ENCODE data around the gene VPS8.

The VPS8 gene, protein sequence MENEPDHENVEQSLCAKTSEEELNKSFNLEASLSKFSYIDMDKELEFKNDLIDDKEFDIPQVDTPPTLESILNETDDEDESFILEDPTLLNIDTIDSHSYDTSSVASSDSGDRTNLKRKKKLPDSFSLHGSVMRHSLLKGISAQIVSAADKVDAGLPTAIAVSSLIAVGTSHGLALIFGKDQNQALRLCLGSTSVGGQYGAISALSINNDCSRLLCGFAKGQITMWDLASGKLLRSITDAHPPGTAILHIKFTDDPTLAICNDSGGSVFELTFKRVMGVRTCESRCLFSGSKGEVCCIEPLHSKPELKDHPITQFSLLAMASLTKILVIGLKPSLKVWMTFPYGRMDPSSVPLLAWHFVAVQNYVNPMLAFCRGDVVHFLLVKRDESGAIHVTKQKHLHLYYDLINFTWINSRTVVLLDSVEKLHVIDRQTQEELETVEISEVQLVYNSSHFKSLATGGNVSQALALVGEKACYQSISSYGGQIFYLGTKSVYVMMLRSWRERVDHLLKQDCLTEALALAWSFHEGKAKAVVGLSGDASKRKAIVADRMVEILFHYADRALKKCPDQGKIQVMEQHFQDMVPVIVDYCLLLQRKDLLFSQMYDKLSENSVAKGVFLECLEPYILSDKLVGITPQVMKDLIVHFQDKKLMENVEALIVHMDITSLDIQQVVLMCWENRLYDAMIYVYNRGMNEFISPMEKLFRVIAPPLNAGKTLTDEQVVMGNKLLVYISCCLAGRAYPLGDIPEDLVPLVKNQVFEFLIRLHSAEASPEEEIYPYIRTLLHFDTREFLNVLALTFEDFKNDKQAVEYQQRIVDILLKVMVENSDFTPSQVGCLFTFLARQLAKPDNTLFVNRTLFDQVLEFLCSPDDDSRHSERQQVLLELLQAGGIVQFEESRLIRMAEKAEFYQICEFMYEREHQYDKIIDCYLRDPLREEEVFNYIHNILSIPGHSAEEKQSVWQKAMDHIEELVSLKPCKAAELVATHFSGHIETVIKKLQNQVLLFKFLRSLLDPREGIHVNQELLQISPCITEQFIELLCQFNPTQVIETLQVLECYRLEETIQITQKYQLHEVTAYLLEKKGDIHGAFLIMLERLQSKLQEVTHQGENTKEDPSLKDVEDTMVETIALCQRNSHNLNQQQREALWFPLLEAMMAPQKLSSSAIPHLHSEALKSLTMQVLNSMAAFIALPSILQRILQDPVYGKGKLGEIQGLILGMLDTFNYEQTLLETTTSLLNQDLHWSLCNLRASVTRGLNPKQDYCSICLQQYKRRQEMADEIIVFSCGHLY (N-terminal part only)

DNA sequence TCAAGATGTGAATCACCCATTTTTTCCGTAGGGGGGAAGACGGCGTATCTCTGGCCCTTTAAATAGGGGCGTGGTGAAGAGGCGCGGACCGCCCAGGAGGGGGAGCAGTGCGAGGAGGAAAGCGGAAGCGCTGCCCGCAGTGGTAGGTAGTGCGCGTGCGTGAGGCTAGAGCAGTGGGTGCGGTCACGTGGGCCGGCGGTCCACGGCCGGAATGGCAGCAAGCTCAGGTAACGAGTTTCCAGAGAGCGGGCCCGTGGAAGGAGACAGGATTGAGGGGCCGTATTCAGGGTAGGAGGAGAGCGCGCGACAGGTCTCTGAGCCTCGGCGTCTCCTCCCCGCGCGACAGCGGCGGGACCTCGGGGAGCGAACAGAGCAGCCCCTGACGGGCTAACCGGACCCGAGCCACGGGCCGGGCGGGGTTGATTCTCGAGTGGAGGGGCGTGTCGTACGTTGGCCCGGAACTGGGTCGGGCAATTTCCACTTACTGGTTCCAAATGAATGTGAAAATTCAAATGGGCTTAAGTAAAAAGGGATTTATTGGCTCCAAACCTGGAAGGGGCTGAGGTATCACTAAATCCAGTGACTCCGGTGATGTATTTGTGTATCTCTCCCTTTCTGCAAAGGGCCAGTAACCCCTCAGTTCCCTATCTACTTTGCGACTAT is at the start of gene VPS8:
VPS8 (plus strand) TSS at position 168 of the 663 bp plus-strand sequence. CDS start 12,467 bp downstream, outside the sequence.
- DNase-seq, result peak; percentile 38 to 96 (median 91)

DNA sequence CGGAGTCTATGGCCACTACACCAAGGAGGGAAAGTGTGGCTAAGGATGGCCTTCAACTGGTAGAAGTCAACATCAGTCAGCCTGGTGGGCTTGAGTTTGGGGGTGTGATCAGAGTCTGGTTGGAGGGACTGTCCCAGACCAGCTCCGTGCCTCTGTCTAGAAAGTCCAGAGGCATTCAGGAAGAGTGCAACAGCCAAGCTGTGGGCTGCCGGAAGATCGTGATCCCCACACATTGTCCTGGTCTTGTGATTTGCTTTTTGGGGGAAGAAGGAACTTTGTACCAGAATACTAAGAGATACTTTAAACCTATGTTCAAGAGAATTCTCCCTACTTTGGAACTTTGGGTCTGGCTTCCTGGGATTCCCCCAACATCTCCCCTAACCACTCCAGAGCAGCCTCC is 47.8 kb upstream of the VPS8 start:
- DNase-seq, result no peak

DNA sequence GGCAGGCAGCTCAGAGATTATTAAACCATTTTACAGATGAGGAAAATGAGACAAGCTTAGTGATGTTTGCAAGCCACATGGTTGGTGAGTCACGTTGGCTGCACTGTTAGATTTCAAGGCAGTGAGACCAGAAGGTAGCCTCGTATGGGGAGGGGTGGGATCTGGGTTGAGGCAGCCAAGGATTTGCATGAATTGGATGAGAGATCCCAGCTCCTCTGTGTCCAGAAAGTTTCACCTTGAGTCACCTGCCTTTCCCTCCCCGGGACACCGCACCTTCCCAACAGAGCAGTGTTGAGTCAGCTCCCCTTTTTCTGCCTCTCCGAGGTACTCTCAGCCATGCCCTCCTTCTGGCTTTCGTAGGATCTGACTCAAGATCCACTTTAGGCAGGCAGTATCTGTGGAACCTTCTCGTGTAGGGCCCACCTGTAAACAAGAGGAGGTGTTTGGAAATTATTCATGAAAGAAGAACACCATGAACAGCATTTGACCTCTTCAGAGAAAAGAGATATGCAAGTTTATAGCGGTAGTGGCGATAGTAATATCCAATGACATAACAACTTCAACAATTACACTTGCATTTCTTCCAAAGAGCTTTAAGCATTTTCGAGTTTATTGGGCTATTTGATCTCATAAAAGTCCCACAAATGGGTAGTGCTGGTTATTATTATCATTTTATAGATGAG is 46.8 kb upstream of the VPS8 start:
- DNase-seq, result no peak

DNA sequence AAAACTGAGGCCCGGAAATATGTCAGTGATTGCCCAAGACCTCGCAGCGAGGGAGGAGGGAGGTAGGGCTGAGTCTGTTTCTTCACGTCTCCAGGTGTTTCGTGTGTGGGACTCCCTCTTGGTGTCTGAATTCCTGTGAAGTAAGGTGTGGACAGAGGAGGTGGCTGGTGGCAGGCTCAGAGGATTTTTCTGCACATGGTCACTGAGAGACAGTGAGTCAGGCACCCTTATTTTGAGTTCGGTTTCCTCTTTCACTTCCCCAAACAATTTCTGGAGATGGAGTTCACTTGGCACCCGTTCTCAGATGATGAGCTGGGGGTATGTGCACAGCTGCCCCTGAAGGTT is 46.3 kb upstream of the VPS8 start:
- peak in 2 of 56 donors; percentile 15 to 16 for DNase-seq

DNA sequence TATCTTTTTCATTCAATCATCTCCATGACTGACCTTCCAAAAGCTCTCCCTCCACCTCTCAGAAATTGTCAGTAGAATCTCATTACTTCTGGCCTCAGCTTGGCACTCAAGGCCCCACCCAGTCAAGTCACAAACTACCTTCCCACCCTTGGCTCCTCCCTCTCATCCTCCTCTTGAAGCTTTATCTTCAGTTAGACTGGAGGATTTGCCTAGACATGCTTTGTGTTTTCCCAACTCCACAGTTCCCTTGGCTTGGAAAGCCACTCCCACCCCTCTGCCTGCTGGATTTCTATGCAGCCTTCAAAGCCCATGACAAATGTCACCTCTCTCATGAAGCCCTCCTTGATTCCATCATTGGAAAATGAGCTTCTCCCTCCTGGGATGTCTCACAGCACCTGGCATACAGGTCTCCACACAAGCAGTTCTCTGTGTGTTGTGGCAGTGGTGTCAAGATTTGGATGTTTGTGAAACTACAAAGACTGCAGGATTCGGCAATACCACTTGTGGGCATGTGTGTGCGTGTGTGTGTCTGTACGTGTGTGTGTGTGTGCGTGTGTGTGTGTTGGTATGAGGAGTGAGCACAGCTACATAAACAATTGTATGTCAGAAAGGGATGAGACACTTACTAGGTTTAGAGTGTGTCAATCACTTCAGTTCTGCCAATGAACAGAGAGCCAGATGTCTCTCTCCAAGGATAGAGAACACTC is 45.3 kb upstream of the VPS8 start:
- DNase-seq, result no peak

DNA sequence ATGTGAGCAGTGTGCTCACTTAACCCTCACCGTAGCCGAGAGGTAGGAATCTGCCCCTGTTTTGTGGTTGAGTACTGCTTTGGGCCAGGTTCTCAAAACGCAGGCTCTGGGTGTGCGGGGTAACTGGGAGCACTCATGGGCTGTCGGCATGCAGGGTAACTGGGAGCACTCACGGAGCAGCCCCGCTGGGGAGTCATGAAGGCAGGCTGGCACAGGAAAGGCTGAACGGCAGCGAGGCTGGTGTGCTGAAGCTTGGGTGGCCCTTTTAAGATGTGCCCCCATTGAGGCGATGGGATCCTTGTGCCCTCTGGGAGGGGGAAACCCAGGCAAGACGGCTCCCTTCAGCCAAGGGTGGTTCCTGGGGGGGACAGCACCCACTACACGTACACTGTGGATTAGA is 44.6 kb upstream of the VPS8 start:
- no peak for DNase-seq

DNA sequence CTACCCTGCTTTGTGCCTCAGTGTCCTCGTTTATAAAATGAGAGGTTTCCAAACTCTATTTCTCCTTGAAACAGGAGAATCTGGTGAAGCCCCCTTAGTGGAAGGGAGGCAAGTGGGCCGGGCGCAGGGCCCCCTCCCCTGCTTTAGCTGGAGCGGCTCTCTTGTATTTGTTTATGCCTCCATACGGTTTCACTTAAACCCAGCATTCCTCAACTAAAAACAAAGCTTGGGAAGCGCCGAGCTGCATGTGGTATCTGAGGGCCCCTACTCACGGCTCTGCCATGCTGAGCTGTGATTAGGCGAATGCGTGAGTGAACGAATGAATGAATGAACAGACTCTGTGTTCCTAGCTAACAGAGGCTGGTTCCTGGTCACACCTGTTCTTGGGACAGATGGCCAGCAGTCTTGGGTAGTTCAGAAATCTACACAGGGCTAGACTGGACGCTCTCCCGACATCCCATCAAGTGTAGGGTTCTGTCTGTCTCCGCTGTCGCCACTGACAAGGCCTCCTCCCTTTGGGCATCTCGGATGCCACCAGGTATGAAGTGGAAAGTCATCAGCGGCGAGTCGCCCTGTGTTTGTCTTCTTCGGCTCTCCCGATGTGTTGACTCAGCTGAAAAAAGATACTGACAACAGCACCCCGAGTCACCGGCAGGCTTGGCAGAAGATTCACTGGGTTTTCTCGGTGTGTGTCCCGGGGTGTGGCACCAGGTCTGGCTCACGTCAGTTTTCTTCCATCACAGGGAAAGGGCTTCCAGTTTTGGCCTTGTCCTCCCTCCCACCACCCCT is 42.4 kb upstream of the VPS8 start:
- no peak for DNase-seq

DNA sequence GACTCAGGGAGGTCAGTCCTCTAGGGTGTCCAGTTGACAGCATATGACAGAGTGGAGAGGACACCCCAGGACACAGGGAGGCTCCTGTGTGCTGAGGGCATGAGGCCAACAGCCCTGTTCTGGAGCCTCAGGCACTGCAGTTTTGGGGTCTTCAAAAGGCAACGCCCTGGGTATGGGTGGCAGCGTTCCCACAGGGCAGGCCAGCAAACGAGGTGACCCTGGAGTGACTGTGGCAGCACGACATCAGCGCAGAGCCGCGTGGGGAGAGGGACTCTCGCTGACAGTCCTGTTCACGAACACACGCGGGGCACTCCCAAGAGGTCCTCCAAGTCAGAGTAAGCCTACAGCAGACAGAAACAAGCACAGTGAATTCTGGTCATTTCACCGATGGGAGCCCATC is 41.4 kb upstream of the VPS8 start:
- no peak for DNase-seq

DNA sequence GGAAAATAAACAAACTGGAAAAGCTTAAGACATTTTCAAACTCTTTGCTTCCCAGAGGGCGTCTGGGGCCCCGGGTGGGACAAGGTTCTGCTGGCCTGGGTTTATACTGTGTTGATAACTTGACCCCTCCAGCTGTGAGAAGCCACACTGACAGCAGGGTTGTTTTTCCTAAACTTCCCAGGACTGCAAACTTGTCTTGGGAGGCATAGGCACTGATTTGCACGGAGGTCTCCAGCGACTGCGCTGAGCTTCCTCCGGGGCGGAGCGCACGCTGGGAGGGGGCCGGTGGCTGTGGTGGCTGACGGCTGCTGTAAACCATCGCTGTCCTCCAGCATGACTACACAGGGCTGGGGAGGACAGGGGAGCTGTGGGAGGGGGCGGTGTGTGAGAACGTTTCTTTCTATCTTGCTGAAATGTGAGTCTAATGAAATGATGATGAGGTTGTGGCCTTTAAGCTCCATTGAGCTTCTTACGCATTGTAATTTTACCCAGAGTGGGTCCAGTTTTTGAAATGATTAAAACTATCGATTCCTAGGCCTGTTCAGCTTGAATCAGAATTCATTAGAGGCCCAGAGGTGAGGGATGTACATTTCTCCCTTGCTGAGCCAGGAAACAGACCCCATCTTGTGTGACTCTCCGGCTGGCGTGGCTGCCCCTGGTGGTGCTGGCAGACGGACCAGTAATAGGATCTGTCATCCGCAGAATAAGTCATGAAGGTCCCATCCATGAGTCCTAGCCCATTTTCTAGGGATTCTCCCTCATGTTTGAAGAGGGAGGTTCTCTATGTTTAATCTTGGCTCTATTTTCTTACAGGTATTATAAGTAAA is 40.5 kb upstream of the VPS8 start:
- no peak for DNase-seq

DNA sequence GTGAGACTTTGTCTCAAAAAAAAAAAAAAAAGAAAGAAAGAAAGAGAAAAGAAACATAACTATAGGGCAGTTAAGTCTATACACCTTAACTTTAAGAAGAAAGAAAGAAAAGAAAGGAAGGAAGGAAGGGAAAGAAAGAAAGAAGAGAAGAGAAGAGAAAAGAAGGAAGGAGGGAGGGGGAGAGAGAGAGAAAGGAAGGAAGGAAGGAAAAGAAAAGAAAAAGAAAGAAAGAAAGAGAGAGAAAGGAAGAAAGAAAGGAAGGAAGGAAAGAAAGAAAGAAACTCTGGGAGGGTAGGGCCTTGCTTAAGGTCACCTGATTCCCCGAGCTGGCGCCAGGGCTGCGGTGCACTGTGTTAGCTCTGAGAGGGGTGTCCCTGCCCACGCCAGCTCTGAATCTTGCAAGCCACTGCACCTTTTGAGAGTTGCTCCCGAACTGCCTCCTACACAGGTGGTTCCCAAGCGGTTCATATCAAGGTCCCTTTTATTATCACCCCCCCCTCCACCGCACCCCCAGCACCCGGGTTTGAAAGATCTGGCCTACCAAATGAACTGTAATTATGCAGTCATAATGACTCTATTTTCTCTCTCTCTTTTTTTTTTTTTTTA is 39.2 kb upstream of the VPS8 start:
- no peak for DNase-seq

DNA sequence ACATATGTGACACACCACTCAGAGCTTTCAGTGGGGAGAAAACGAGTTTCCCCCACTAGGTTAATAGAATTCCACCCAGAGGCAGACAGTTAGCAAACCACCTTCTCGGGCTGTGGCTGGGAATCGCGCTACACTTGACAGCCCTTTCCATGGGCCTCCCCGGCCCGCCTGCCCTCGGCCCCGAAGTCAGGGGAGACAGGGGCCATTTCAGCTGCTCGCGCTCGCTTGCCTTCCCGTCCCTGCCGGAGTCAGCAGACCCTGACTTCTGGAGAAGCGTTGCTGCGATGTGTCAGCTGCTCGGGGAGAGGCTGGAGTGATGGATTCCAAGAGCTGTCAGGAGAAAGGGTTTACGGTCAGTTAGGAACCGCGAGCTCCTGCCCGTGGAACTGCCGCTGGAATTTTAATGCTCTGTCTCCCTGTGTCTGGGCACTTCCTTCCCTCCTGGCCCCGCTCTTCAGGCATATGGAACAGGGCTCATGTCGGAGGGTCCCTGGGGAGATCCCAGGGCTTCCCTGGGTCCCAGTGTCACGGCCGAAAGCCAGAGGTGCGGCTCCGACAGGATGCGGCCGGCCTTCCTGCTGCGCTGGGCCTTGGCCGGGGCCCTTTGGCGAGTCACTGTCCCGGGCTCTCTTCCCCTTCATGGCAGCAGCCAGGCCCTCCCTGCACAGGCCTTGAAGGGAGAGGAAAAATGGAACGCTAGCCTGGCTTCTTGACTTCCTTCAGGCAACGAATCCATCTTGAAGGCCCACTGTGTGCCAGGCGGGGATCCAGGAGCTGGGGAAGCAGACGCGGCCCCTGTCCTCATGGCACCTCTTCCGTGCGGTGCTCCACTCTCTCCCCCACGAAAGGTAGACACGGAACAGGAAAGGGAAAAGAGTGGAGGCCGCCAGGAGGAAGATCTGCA is 38.4 kb upstream of the VPS8 start:
- DNase-seq, result no peak

DNA sequence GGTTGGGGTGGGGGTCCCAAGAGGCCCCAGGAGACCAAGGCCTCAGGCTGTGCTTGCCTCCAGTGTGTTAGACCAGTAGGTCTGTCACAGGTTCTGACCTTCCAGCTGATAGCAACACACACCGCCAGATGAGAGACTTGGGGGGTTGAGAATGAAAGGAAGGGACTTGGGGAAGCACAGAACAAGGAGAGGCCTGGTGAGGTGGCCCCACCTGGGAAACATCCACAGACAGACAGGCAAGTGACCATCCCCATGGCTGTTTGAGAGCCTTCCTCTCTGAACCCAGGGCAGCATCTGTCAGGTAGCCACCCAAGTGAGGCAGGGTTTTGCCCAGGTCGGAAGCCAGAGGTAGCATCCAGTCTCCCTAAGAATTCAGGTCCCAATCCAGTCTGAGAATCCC is 35.0 kb upstream of the VPS8 start:
- no peak for DNase-seq

DNA sequence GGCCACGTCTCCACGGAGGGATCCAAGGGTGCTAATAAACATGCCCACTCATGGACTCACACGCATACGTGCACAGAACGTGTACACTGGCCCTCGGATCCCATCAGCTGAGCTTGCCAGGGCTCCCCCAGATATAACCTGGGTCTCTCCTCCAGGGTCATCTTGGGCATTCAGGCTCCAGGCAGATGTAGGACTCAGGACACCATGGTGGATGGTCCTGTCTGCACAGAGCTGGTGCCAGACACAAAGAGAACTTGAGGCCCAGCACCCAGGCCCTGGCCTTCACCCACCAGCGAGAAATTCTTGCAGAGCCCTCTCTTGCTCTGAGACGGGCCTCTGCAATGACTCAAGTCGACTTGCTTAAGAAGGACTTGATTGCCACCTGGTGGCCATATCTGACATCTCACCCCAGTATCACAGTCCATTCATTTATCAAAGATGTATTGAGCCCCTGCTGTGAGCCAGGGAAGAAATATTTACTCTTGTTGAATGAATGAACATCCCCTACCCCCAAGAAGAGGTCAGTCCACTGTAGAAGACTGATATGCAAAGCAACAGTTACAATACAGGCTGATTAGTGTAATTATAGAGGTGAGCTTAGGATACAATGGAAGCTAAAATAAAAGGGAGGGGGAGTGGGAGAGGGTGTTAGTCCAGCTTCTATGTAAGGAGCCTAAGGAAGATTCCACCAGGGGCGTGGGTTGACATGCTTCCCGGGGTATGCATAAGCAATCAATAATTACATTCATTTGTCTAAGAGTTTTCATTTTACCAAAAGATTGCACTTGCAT is 34.2 kb upstream of the VPS8 start:
- DNase-seq, result peak in 54 of 56 donors; percentile 8 to 97 (median 74)

DNA sequence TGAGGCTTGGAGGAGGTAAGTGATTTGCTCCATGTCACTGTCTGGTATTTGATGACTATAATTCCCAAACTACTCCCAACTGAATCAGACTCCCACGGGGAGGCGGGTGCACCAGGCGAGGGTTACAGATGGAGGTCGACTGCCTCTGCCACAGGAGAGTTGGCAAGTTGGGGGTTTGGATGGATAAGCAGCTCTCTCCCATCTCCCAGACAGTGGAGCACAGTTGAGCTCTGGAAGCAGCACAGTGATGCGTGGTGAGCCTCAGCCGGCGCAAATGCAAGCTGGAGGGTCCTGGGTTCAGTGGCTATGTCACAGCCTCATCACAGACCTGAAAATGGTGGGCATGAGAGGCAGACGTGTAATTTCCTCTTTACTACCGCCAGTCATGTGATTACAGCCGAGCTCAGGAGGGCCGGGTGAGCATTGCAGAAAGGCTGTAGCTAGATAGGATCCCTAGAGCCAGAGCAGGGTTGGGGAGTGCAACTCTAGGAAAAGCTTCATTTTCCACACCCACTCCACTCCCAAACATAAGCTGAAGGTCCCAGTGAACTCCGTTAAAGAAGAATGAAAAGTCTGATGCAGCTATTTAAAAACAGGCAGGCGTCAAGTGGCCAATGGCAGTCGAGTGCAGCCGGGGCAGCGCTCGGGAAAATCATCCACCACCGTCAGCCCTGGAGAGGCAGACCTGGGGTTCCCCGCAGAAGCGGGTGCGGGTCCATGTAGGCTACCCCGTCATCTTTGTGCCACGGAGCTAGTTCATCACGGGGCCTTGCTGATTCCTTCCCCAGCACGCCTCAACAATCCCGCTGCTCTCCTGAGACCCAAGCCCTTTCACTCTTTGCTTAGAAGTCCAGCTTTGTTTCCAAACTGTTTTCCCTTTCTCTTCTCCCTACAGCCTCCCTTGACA is 33.3 kb upstream of the VPS8 start:
- DNase-seq, result no peak
